PFSK-1 (cell line): Measurements from ENCODE around the gene GANAB.

ENCODE experiments used
- FOXP2 ChIP-seq: optimal IDR thresholded peaks from 2 replicates; pipeline ENCODE3; 2011; ENCODE audit warnings: borderline replicate concordance, control low read depth, inconsistent platforms; ENCODE audit not compliant: insufficient read depth; ENCODE audit errors: extremely low read length, extremely low read depth
- POLR2AphosphoS5 ChIP-seq: IDR thresholded peaks from 2 replicates; pipeline ENCODE4 v1.6.1; 2012; ENCODE audit warnings: low read depth, mild to moderate bottlenecking, control low read depth, low read length, moderate library complexity
- REST ChIP-seq, 2 experiments: IDR thresholded peaks; 2 replicates each; pipeline versions ENCODE4 v1.6.1 to v1.8.0; 2011 to 2012; ENCODE audit warnings: low read depth in 2 of 2, low read length in 2 of 2, control low read depth in 1 of 2, inconsistent platforms in 1 of 2, mild to moderate bottlenecking in 1 of 2, moderate library complexity in 1 of 2; ENCODE audit not compliant: insufficient read depth in 1 of 2
- SIN3A ChIP-seq: IDR thresholded peaks from 2 replicates; pipeline ENCODE4 v1.6.1; 2012; ENCODE audit warnings: mild to moderate bottlenecking, low read length, moderate library complexity, borderline replicate concordance; ENCODE audit not compliant: insufficient read depth
- TAF1 ChIP-seq: IDR thresholded peaks from 2 replicates; pipeline ENCODE4 v1.6.1; 2012; ENCODE audit warnings: low read length, control low read depth, borderline replicate concordance; ENCODE audit not compliant: insufficient read depth

The GANAB gene

GRCh38 chr11:62652161-62653006, 6.0 kb upstream of the GANAB start:
- no peak for TF ChIP-seq TAF1

- TF ChIP-seq FOXP2 (no peak), POLR2AphosphoS5 (no peak), SIN3A (no peak), TAF1 (no peak), REST (IDR thresholded peaks at IDR 0.05; ENCODE audit: insufficient read depth in 1 of 2, low read depth in 2 of 2, low read length in 2 of 2) (no peak)
These were observed 3.1 kb upstream of the GANAB start for GRCh38 chr11:62649486-62649885.

GRCh38 chr11:62648967-62649364, 2.6 kb upstream of the GANAB start:
- TF ChIP-seq REST (IDR thresholded peaks at IDR 0.05; ENCODE audit: insufficient read depth in 1 of 2, low read depth in 2 of 2, low read length in 2 of 2) (no peak), TAF1 (no peak), FOXP2 (no peak), SIN3A (no peak), POLR2AphosphoS5 (no peak)

GRCh38 chr11:62648185-62648966, 2.0 kb upstream of the GANAB start:
- TF ChIP-seq SIN3A (no peak), FOXP2 (no peak), TAF1 (no peak), POLR2AphosphoS5 (no peak), REST (IDR thresholded peaks at IDR 0.05; ENCODE audit: insufficient read depth in 1 of 2, low read depth in 2 of 2, low read length in 2 of 2) (no peak)

- TF ChIP-seq POLR2AphosphoS5 (no peak), REST (IDR thresholded peaks at IDR 0.05; ENCODE audit: insufficient read depth in 1 of 2, low read depth in 2 of 2, low read length in 2 of 2) (no peak), FOXP2 (no peak), SIN3A (no peak), TAF1 (no peak)
These were observed 1.2 kb upstream of the GANAB start for GRCh38 chr11:62647609-62648005.
